ENCODE data around the gene ARHGAP31. TPM values are rescaled to one million over a fixed set of nuclear protein-coding genes. Genes with fewer than 3 reads are reported as not detected.

The ARHGAP31 gene
- total and polyA plus RNA-seq, 12 donors, result 10.6 to 71.1 (median 35.9) TPM

DNA sequence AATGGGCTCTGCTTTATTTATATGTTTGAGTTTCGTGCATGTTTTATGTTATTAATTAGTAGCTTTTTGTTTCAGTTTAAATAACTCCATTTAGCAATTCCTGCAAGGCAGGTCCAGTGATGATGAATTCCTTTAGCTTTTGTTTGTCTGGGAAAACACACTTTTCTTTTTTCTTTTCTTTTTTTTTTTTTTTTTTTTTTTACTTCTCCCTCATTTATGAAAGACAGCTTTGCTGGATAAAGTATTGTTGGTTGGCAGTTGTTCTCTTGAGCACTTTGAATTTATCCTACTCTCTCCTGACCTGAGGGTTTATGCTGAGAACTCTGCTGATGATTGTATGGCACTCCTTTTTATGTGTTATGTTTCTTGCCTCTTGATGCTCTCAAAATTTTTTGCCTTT is 133.5 kb downstream of the ARHGAP31 start:
- Histone ChIP-seq H3K4me3 (no peak overlapping the region), H3K27me3 (no peaks in the 10 kb centered on the region), H3K9me3 (peaks cover 0 to 60% (median 34%) of the 10 kb centered on the region in 11 donors), H3K27ac (no peak overlapping the region), H3K4me1 (peaks cover 0 to 5% (median 1%) of the 10 kb centered on the region in 9 donors), H3K36me3 (peaks cover 0 to 60% (median 39%) of the 10 kb centered on the region in 9 donors)
- TF ChIP-seq, protein P1, sequence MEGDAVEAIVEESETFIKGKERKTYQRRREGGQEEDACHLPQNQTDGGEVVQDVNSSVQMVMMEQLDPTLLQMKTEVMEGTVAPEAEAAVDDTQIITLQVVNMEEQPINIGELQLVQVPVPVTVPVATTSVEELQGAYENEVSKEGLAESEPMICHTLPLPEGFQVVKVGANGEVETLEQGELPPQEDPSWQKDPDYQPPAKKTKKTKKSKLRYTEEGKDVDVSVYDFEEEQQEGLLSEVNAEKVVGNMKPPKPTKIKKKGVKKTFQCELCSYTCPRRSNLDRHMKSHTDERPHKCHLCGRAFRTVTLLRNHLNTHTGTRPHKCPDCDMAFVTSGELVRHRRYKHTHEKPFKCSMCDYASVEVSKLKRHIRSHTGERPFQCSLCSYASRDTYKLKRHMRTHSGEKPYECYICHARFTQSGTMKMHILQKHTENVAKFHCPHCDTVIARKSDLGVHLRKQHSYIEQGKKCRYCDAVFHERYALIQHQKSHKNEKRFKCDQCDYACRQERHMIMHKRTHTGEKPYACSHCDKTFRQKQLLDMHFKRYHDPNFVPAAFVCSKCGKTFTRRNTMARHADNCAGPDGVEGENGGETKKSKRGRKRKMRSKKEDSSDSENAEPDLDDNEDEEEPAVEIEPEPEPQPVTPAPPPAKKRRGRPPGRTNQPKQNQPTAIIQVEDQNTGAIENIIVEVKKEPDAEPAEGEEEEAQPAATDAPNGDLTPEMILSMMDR (IDR thresholded peaks at IDR 0.05), result no peak
- no peak for DNase-seq
- ATAC-seq, result no peak
- 97 to 98% methylated on average over 1 of the region's 1 CpG for WGBS, 2 donors
- intact Hi-C loops (cut with DNase I), result no loop called here

DNA sequence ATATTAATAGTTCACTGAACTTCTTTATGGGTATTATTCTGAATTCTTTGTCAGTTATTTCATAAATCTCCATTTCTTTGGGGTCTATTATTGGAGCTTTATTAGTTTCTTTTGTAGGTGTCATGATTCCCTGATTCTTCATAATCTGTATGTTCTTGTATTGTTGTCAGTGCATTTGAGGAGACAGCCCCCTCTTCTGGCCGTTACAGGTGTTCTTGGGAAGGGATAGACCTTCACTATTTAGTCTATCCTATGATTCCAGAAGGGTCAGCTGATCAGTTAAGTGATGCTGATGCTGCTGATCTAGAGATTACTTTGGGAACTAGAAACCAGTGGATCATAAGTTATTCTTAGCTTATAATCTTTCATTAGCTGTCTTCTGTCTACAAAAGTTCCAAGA is 134.4 kb downstream of the ARHGAP31 start:
- no peaks in the 10 kb centered on the region for H3K27me3 ChIP-seq

DNA sequence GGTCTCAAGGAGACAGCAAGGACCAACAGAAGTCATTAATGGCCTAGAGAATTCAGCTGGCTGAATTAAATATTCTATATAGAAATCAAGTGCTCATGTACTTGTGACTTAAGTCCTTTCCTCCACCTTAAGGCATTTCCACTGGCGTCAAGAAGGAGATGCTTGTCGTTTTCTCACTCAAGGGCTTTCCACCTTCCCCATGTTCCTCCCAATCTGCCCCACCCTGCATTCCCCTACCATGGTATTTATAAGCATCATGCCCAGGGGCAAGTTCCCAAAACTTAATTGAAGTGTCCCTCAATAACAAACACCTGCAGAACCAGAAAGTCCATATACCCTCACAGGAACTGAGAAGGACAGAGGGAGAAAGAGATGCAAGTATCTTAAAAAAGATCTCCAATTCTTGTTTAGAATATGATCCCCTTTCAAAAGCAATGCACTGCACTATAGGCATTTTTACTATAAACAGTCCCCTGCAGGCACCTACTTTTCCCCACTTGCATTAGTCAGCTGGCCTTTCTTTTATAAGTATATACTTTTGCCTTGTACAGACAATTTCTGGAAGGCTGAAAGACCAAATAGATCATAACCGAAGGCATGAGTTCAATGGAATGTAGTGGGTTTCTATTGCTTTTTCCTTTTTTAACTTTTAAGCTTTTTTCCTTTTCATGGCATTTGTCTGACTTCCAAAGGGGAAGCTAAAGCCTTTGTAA is 139.6 kb downstream of the ARHGAP31 start:
- no peak for ATAC-seq
- WGBS, 2 donors, result 86 to 91% methylated on average over 3 of the region's 3 CpGs
- no peak overlapping the region for H3K27ac ChIP-seq
- H3K27me3 ChIP-seq, result no peaks in the 10 kb centered on the region
- no peak for DNase-seq
- H3K36me3 ChIP-seq, result peaks cover 0 to 100% (median 69%) of the 10 kb centered on the region in 9 donors
- peaks cover 0 to 18% (median 8%) of the 10 kb centered on the region in 9 donors for H3K4me1 ChIP-seq
- intact Hi-C loops (cut with DNase I), result no loop called here
- no peak overlapping the region for H3K4me3 ChIP-seq
- TF ChIP-seq, protein P1 (IDR thresholded peaks at IDR 0.05), result no peak
- peaks cover 0 to 19% (median 9%) of the 10 kb centered on the region in 11 donors for H3K9me3 ChIP-seq

More for the DNA sequence above, 134.4 kb downstream of the ARHGAP31 start:
- TF ChIP-seq, protein P1 (IDR thresholded peaks at IDR 0.05), result no peak
- Histone ChIP-seq H3K4me3 (no peak overlapping the region), H3K4me1 (peaks cover 0 to 13% (median 7%) of the 10 kb centered on the region in 9 donors), H3K36me3 (peaks cover 0 to 69% (median 45%) of the 10 kb centered on the region in 9 donors), H3K9me3 (peaks cover 0 to 60% (median 34%) of the 10 kb centered on the region in 11 donors), H3K27ac (no peak overlapping the region)
- WGBS, 2 donors, result 88 to 90% methylated on average over 1 of the region's 1 CpG
- intact Hi-C loops (cut with DNase I), result no loop called here
- ATAC-seq, result no peak
- DNase-seq, result no peak

DNA sequence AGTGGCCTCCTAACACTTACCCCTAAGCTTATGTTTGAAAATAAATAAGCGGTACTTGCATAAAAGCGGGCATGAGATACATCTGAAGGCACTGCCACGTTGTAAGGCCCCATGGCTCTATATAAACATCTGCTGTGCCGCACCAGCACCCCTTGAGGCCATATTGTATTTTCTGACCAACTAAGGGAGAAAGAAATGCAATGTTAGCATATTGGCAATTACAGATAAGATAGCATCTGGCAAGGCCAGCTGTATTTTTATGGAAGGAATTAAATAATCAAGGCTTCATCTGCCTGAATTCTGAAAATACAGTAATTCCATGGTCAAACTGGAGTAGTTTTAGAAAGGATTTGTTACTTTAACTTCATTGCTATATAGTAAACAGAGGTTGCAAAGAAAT is 140.5 kb downstream of the ARHGAP31 start:
- Histone ChIP-seq H3K27ac (no peak overlapping the region), H3K36me3 (peaks cover 0 to 100% (median 66%) of the 10 kb centered on the region in 9 donors), H3K27me3 (no peaks in the 10 kb centered on the region), H3K4me3 (no peak overlapping the region), H3K4me1 (peaks cover 0 to 18% (median 8%) of the 10 kb centered on the region in 9 donors), H3K9me3 (peaks cover 0 to 9% (median 2%) of the 10 kb centered on the region in 11 donors)
- intact Hi-C loops (cut with DNase I), result no loop called here
- no peak for DNase-seq
- WGBS, 2 donors, result 94 to 98% methylated on average over 4 of the region's 4 CpGs
- TF ChIP-seq, protein P1 (IDR thresholded peaks at IDR 0.05), result no peak
- no peak for ATAC-seq
